Measurements from ENCODE around the gene ITGB4. TPM values are rescaled to one million over a fixed set of nuclear protein-coding genes. Genes with fewer than 3 reads are reported as not detected.

Gene ITGB4
- total and polyA plus RNA-seq, 2 of the 13 experiments (the other 11 are each of a cell fraction or from before 2014, with no cell fraction given), result 6.9 to 14.5 TPM

GRCh38 chr17:75740631-75741077 is 19.4 kb downstream of the ITGB4 start (continued):
- TF ChIP-seq, protein P1, sequence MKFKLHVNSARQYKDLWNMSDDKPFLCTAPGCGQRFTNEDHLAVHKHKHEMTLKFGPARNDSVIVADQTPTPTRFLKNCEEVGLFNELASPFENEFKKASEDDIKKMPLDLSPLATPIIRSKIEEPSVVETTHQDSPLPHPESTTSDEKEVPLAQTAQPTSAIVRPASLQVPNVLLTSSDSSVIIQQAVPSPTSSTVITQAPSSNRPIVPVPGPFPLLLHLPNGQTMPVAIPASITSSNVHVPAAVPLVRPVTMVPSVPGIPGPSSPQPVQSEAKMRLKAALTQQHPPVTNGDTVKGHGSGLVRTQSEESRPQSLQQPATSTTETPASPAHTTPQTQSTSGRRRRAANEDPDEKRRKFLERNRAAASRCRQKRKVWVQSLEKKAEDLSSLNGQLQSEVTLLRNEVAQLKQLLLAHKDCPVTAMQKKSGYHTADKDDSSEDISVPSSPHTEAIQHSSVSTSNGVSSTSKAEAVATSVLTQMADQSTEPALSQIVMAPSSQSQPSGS (CRISPR knock-in tag; IDR thresholded peaks at IDR 0.05), result no peak
- no peak for TF ChIP-seq GLI4 (CRISPR knock-in tag; IDR thresholded peaks at IDR 0.05; ENCODE audit: borderline replicate concordance)
- TF ChIP-seq IRF9 (CRISPR knock-in tag; IDR thresholded peaks at IDR 0.05; ENCODE audit: borderline replicate concordance), result peak; percentile 76; the same call in 1 of the 2 replicates
- TF ChIP-seq ZNF687 (CRISPR knock-in tag; IDR thresholded peaks at IDR 0.05), result peak; percentile 76

GRCh38 chr17:75742337-75742736 is 21.1 kb downstream of the ITGB4 start:
- H3K36me3 ChIP-seq (replicated peaks in 1 of 2; ENCODE audit: control insufficient read depth in 1 of 2, insufficient read depth in 2 of 2, low read length in 2 of 2), result no peaks in the 10 kb centered on the region
- POLR2A ChIA-PET, result interaction anchor here (0.6 to 1.0 kb wide), 2 partner anchors 149 to 705 kb away, joined by 3 read pairs; no protein-coding TSS in a partner anchor
- H3K27me3 ChIP-seq (ENCODE audit: control insufficient read depth in 1 of 2, insufficient read depth in 2 of 2, low read length in 2 of 2), result peaks cover 0 to 4% of the 10 kb centered on the region in 2 experiments; a peak in 2 of 5 replicates
- ATAC-seq (peak; percentile 12), DNase-seq (ENCODE audit: low spot score) (no peak), FAIRE-seq (no peak)
- intact Hi-C loops (cut with micrococcal nuclease; ENCODE audit: unreplicated experiment), result no loop called here
- no peak overlapping the region for H3K4me2 ChIP-seq (ENCODE audit: low read depth, low read length)
- no peak overlapping the region for H3K9ac ChIP-seq (ENCODE audit: insufficient read depth, low read depth, low read length)
- H3K4me3 ChIP-seq (replicated peaks in 1 of 3; ENCODE audit: insufficient read depth in 1 of 3, low read depth in 2 of 3, low read length in 3 of 3), result no peak overlapping the region
- in situ Hi-C loops (cut with HindIII; ENCODE audit: extremely low pct_ligation_motif_present, low pct_unique_long_range_greater_than_20kb), result no loop called here
- 61% methylated on average over 24 of the region's 25 CpGs for WGBS (ENCODE audit: low lambda C conversion rate)
- H3K79me2 ChIP-seq (ENCODE audit: insufficient read depth, low read length), result no peaks in the 10 kb centered on the region
- CTCF ChIA-PET (ENCODE audit: low intra/inter-chr PET ratio, low total read pairs), result no interaction called here
- H3K9me3 ChIP-seq (ENCODE audit: low read length), result no peaks in the 10 kb centered on the region
- no peaks in the 10 kb centered on the region for H4K20me1 ChIP-seq (ENCODE audit: insufficient read depth, low read length)
- BruUV-seq (replicated peaks), result no TSS peak
- H3K27ac ChIP-seq (ENCODE audit: extremely low read length, insufficient read depth, low read length), result no peak overlapping the region
- no peak overlapping the region for H2AFZ ChIP-seq (ENCODE audit: low read length)
- H3K4me1 ChIP-seq (ENCODE audit: insufficient read depth, low read length), result peaks cover 31% of the 10 kb centered on the region
- TF ChIP-seq ZNF337 (CRISPR knock-in tag; IDR thresholded peaks at IDR 0.05; ENCODE audit: borderline replicate concordance, low read depth) (no peak), SIN3A (IDR thresholded peaks at IDR 0.05; ENCODE audit: borderline replicate concordance, low read depth, low read length) (no peak), HNRNPL (IDR thresholded peaks at IDR 0.05; ENCODE audit: low read depth, low read length) (peak; percentile 86; the same call in 1 of the 2 replicates), FOXA1 (IDR thresholded peaks at IDR 0.05) (no peak), FOXA1 (CRISPR knock-in tag; IDR thresholded peaks at IDR 0.05) (0 out of 2 replicates have a peak, but pooled peaks have one; percentile 30), CHCHD3 (CRISPR knock-in tag; IDR thresholded peaks at IDR 0.05) (0 out of 2 replicates have a peak, but pooled peaks have one; percentile 2)
- TF ChIP-seq, protein P2, sequence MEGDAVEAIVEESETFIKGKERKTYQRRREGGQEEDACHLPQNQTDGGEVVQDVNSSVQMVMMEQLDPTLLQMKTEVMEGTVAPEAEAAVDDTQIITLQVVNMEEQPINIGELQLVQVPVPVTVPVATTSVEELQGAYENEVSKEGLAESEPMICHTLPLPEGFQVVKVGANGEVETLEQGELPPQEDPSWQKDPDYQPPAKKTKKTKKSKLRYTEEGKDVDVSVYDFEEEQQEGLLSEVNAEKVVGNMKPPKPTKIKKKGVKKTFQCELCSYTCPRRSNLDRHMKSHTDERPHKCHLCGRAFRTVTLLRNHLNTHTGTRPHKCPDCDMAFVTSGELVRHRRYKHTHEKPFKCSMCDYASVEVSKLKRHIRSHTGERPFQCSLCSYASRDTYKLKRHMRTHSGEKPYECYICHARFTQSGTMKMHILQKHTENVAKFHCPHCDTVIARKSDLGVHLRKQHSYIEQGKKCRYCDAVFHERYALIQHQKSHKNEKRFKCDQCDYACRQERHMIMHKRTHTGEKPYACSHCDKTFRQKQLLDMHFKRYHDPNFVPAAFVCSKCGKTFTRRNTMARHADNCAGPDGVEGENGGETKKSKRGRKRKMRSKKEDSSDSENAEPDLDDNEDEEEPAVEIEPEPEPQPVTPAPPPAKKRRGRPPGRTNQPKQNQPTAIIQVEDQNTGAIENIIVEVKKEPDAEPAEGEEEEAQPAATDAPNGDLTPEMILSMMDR (CRISPR knock-in tag; IDR thresholded peaks at IDR 0.05), result 0 out of 2 replicates have a peak, but pooled peaks have one; percentile 24
